Tibial artery (tissue), 4 donors: ENCODE measurements around the gene B4GALT5.
"Not testable (repeated sequence)": the region's sequence is repeated elsewhere in the genome, so short reads cannot be mapped to it uniquely, and the experiment has no call there.

Source experiments
- DNase-seq, 2 donors: peaks; one replicate each; pipeline ENCODE4 v3.0.0-alpha.2; 2019
- H3K27ac ChIP-seq, 2 donors: fragments of 200-600 bp; sonication (generic) in 1 of 2; 1 replicate in 1 of 2; 2 replicates in 1 of 2; pipeline ENCODE4 v1.5.1; 2018 to 2019; ENCODE audit warnings: mild to moderate bottlenecking in 1 of 2
- H3K27me3 ChIP-seq, 2 donors: fragments of 200-600 bp; sonication (generic) in 1 of 2; one replicate each; pipeline versions ENCODE4 v1.5.1 to v1.6.0; 2016 to 2019
- H3K36me3 ChIP-seq, 3 donors: fragments of 200-600 bp; sonication (generic) in 2 of 3; one replicate each; pipeline ENCODE4 v1.5.1; 2016 to 2019; ENCODE audit warnings: mild to moderate bottlenecking in 2 of 3
- H3K4me1 ChIP-seq, 4 donors: fragments of 200-600 bp; sonication (generic) in 2 of 4; 1 replicate in 3 of 4; 2 replicates in 1 of 4; pipeline ENCODE4 v1.5.1; 2016 to 2019
- H3K4me3 ChIP-seq, 2 donors: fragments of 200-600 bp; sonication (generic) in 1 of 2; 1 replicate in 1 of 2; 2 replicates in 1 of 2; pipeline ENCODE4 v1.5.1; 2018 to 2019; ENCODE audit warnings: mild to moderate bottlenecking in 2 of 2
- H3K9me3 ChIP-seq, 3 donors: fragments of 200-600 bp; sonication (generic) in 1 of 3; one replicate each; pipeline ENCODE4 v1.5.1; 2016 to 2019
- CTCF ChIP-seq, 2 experiments: fragments of 200-600 bp in 1 of 2; fragments of 450-650 bp in 1 of 2; IDR thresholded peaks; one replicate each; pipeline ENCODE4 v1.5.1; 2017 to 2019; ENCODE audit warnings: antibody characterized with exemption in 2 of 2, mild to moderate bottlenecking in 1 of 2, moderate library complexity in 1 of 2
- intact Hi-C: fragments of 100-400 bp; cut with DNase I; formaldehyde crosslinking; loops from one replicate; pipeline ENCODE4 v1.15.0; 2023; ENCODE audit warnings: low total_unique reads

Gene B4GALT5

GRCh38 chr20:49674383-49675352, 39.0 kb downstream of the B4GALT5 start:
- DNase-seq, result no peak
- no peaks in the 10 kb centered on the region for H3K36me3 ChIP-seq
- no peak overlapping the region for H3K27ac ChIP-seq
- H3K4me1 ChIP-seq, result peaks cover 4 to 98% (median 57%) of the 10 kb centered on the region in 4 donors
- intact Hi-C loops, result no loop called here
- no peak overlapping the region for H3K4me3 ChIP-seq
- no peaks in the 10 kb centered on the region for H3K27me3 ChIP-seq
- no peaks in the 10 kb centered on the region for H3K9me3 ChIP-seq
- no peak for TF ChIP-seq CTCF (IDR thresholded peaks at IDR 0.05)

GRCh38 chr20:49672096-49672664, 41.5 kb downstream of the B4GALT5 start:
- H3K4me1 ChIP-seq, result peaks cover 4 to 91% (median 40%) of the 10 kb centered on the region in 4 donors
- H3K27ac ChIP-seq, result no peak overlapping the region
- no peak for TF ChIP-seq CTCF (IDR thresholded peaks at IDR 0.05)

GRCh38 chr20:49671433-49671832, 42.2 kb downstream of the B4GALT5 start:
- intact Hi-C loops, result no loop called here
- no peak overlapping the region for H3K27ac ChIP-seq
- peaks cover 4 to 88% (median 34%) of the 10 kb centered on the region in 4 donors for H3K4me1 ChIP-seq

More at GRCh38 chr20:49672096-49672664, 41.5 kb downstream of the B4GALT5 start:
- H3K9me3 ChIP-seq, result no peaks in the 10 kb centered on the region
- DNase-seq, result no peak
- no peaks in the 10 kb centered on the region for H3K36me3 ChIP-seq
- intact Hi-C loops, result no loop called here
- no peak overlapping the region for H3K4me3 ChIP-seq
- no peaks in the 10 kb centered on the region for H3K27me3 ChIP-seq

GRCh38 chr20:49669601-49670189, 44.0 kb downstream of the B4GALT5 start:
- no peak for TF ChIP-seq CTCF (IDR thresholded peaks at IDR 0.05)
- Histone ChIP-seq H3K27ac (no peak overlapping the region), H3K4me1 (peaks cover 4 to 71% (median 23%) of the 10 kb centered on the region in 4 donors), H3K9me3 (no peaks in the 10 kb centered on the region), H3K36me3 (no peaks in the 10 kb centered on the region), H3K4me3 (no peak overlapping the region), H3K27me3 (no peaks in the 10 kb centered on the region)
- intact Hi-C loops, result no loop called here
- DNase-seq, result no peak

More at GRCh38 chr20:49671433-49671832, 42.2 kb downstream of the B4GALT5 start:
- DNase-seq, result no peak
- H3K36me3 ChIP-seq, result no peaks in the 10 kb centered on the region
- no peak overlapping the region for H3K4me3 ChIP-seq
- no peaks in the 10 kb centered on the region for H3K9me3 ChIP-seq
- H3K27me3 ChIP-seq, result no peaks in the 10 kb centered on the region
- TF ChIP-seq CTCF (IDR thresholded peaks at IDR 0.05), result no peak

GRCh38 chr20:49668878-49669195, 44.8 kb downstream of the B4GALT5 start:
- H3K4me3 ChIP-seq, DNase-seq, H3K27ac ChIP-seq, intact Hi-C loops, H3K9me3 ChIP-seq, H3K27me3 ChIP-seq, H3K36me3 ChIP-seq: not testable (repeated sequence)
- peaks cover 4 to 64% (median 17%) of the 10 kb centered on the region in 4 donors for H3K4me1 ChIP-seq
